ENCODE measurements around the gene SSR4.

Gene SSR4

DNA sequence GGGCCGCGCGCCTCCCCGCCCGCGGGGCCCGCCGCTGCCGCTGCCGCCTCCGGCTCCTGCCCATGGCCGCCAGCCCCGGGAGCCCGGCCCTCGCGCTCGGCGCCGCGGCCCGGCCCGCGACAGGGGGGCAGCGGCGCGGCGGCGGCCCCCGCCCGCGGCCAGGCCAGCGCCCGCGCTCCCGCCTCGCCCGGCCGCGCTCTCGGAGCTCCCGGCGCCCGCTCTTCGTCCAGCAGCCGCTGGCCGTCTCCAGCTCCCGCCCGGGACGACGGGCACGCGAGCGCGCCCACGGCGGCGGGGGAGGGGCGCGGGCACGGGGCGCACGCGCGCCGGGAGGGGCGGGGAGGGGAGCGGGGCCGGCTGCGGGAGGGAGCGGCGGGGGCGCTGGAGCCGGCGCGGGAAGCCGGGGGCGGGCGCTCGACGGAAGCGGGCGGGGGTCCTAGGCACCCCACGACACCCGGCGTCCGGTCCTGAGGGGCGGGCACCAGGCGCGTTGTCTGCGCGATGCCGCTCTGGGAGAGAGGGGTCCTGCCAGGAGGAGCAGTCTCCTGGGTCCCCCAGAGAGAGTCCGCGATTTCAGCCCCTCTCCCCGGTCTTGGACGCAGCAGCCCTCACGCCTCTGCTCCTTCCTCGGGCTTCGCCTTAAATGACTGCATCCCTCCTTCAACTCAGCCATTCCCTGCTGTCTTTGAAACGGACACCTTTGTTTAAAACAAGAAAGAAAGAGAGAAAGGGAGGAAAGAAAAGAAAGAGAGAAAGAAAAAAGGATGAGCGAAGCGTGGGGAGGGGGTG is 36.4 kb downstream of the SSR4 start:
- no peak for DNase-seq (ENCODE audit: low read depth)

DNA sequence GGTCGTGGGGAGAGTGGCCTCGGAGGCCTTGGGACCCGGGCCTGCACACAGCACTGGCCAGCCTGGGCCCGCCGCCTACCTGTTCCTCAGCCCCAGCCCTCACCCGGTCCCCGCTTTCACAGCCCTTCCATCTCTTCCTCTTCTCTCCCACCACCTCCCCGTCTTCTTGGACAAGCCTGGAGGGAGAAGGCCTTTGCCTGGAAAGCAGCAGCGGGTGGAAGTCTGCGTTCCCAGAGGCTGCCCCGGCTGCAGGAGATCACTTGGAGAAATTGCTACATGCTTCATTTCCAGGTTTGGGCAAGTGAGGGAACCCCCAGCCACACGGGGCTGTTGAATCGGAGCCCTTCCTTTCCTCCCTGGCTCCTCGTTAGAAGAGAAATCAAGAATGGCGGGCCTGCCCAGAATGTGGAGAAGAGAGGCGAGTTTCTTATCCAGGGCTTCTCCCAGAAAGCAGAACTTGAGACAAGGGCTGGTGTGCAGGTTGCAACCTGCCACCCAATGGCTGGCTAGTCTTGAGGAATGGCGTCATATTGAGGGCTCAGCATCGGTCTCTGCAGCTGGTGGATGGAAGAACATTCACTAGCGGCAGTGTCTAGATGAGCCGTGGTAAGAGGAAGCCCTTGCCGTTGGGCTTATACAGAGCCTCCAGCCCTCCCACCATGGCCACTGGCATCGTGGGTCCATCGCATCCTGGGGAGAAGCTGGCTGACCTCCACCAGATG is 37.1 kb downstream of the SSR4 start:
- no peak for DNase-seq (ENCODE audit: low read depth)

- DNase-seq (ENCODE audit: low read depth): no peak
Observed at GRCh38 chrX:153832728-153833127, 38.3 kb downstream of the SSR4 start.

DNA sequence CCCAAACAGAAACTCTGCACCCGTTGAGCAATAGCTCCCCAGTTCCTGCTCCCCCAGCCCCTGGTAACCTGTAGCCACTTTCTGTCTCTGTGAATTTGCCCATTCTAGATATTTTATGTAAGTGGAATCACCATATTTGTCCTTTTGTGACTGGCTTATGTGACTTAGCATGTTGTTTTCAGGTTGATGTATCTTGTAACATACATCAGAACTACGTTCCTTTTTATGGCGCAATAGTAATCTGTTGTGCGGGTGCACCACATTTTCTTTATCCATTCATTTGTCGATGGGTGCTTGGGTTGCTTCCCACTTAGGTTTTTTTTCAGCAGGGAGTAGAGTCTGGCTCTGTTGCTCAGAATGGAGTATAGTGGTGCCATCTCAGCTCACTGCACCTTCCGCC is 42.5 kb downstream of the SSR4 start:
- no peak for DNase-seq (ENCODE audit: low read depth)

DNA sequence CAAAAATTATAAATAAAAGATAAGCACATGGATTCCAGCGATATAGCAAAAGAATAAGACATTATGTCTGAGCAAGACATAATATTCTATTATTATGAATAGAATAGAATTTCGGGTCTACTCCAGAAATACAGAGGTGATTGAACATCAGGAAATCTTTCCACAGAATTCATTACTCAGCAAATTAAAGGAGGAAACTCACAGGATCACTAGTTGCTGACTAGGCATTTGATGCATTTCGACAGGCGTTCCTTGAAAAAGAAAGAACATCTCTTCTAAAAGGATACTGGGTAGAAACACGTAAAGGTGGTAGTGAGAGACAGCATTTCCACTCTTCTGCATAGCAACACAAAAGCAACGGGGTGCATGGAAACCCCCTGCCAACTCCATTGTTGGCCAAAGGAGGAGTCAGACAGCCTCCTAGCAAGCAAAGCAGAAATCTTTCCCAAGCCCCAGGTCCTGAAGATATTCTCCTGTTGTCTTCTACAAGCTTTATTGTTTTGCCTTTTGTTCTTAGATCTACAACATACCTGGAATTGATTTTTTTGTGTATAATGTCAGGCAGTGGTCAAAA is 50.1 kb downstream of the SSR4 start:
- DNase-seq (ENCODE audit: low read depth): no peak

DNA sequence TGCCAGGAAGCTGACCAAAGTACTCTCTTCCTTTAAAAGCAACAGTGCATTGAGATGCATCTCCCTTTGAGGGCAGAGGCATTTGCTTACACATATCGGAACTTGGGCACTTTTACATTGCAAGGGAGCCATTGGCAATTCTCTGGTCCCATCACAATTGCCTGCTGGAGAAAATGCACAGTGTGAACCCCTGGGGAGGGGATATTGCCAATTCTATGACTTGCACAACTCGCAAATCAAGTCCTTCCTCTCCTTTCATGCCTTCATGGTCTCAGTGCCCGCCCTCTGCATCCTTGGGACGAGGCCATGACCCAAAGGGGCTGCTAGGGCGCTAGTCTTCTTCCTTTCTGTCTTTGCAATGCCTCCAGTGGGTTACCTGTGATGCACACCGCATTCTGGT is 50.7 kb downstream of the SSR4 start:
- no peak for DNase-seq (ENCODE audit: low read depth)

DNA sequence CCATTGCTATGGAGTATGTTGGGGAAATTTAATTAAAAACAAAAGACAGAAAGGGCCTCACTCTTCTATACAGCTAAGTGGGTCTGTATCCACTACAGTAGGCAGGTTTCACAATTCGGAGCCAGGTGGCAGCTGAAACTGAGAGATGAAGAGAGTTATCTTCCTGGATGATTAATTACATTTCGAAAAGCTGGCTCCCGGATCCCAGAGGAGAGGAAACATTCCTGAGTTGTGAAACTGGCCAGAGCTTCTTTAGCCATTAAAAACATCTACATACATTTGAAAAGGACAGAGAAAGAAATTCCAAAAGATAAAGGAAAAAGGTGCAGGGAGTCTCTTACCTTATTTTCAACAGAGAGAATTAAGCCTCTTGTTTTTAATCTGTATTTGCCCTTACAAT is 51.4 kb downstream of the SSR4 start:
- DNase-seq (ENCODE audit: low read depth): no peak

Data from GM04503 (cell line).